ENCODE results near the gene KLF11. TPM values are rescaled to one million over a fixed set of nuclear protein-coding genes. Genes with fewer than 3 reads are reported as not detected.

The KLF11 gene
- total RNA-seq, 1 experiment from 2014 or later: 9.6 TPM

GRCh38 chr2:10041711-10042110 lies 1.6 kb upstream of the KLF11 start:
- DNase-seq (ENCODE audit: low read depth): no peak

GRCh38 chr2:10042301-10043161 lies 819 bp upstream of the KLF11 start:
- DNase-seq (ENCODE audit: low read depth): peak; percentile 46

- DNase-seq (ENCODE audit: low read depth): peak; percentile 85
Measured at GRCh38 chr2:10043906-10044601, 704 bp downstream of the KLF11 start.

- no peak for DNase-seq (ENCODE audit: low read depth)
Measured at GRCh38 chr2:10045561-10046355, 2.4 kb downstream of the KLF11 start.

GRCh38 chr2:10046931-10047330 lies 3.6 kb downstream of the KLF11 start:
- DNase-seq (ENCODE audit: low read depth): no peak

GRCh38 chr2:10047616-10048500 lies 4.5 kb downstream of the KLF11 start:
- no peak for DNase-seq (ENCODE audit: low read depth)

GRCh38 chr2:10048501-10049171 lies 5.3 kb downstream of the KLF11 start:
- DNase-seq (ENCODE audit: low read depth): peak; percentile 48

- no peak for DNase-seq (ENCODE audit: low read depth)
Measured at GRCh38 chr2:10052216-10052615, 8.9 kb downstream of the KLF11 start.

- no peak for DNase-seq (ENCODE audit: low read depth)
Measured at GRCh38 chr2:10053351-10053750, 10.0 kb downstream of the KLF11 start.

GRCh38 chr2:10054424-10054823 lies 11.1 kb downstream of the KLF11 start:
- DNase-seq (ENCODE audit: low read depth): no peak

GRCh38 chr2:10054976-10055375 lies 11.6 kb downstream of the KLF11 start:
- no peak for DNase-seq (ENCODE audit: low read depth)

- no peak for DNase-seq (ENCODE audit: low read depth)
Measured at GRCh38 chr2:10056439-10056838, 13.1 kb downstream of the KLF11 start.

- peak; percentile 42 for DNase-seq (ENCODE audit: low read depth)
Measured at GRCh38 chr2:10057231-10058107, 14.1 kb downstream of the KLF11 start.

- no peak for DNase-seq (ENCODE audit: low read depth)
Measured at GRCh38 chr2:10058251-10059015, 15.1 kb downstream of the KLF11 start.

GRCh38 chr2:10059016-10059351 lies 15.6 kb downstream of the KLF11 start:
- DNase-seq (ENCODE audit: low read depth): no peak

- no peak for DNase-seq (ENCODE audit: low read depth)
Measured at GRCh38 chr2:10059552-10060335, 16.4 kb downstream of the KLF11 start.

- DNase-seq (ENCODE audit: low read depth): no peak
Measured at GRCh38 chr2:10061221-10061925, 18.0 kb downstream of the KLF11 start.
